GM04503 (cell line): ENCODE data around the gene PLSCR4.

Source experiments
- DNase-seq: peaks from one replicate; pipeline ENCODE4 v3.0.0-alpha.2; 2012; ENCODE audit warnings: low read depth

PLSCR4 gene

DNA sequence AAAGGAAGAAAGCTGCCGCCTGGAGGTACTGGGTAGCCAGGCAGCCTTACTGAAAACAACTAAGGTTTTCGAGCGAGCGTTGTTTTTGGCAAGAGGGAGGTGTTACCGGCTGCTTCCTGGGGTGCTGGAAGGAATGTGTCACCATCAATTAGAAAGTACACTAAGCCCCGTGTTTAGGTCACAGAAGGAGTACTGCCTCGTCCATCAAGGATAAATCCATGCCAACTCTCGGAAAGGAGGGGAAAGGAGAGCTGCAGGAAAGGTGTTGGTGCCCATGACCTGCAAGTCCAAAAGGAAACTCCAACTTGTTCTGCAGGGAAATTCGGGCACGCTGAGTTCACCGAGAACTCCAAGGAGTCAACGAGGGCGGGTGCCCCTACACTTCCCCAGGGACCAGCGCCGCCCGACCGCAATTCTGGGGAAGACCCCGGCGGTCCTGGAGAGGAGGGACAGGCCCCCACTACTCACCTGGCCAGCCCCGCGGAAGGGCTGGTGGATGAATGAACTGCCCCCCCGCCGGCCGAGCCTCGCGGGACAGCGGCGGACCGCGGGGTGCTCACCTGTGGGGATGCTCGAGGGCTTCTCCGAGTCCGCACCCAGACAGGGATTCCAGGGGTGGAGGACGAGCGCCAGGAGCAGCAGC, 90.5 kb downstream of the PLSCR4 start:
- peak; percentile 34 for DNase-seq

DNA sequence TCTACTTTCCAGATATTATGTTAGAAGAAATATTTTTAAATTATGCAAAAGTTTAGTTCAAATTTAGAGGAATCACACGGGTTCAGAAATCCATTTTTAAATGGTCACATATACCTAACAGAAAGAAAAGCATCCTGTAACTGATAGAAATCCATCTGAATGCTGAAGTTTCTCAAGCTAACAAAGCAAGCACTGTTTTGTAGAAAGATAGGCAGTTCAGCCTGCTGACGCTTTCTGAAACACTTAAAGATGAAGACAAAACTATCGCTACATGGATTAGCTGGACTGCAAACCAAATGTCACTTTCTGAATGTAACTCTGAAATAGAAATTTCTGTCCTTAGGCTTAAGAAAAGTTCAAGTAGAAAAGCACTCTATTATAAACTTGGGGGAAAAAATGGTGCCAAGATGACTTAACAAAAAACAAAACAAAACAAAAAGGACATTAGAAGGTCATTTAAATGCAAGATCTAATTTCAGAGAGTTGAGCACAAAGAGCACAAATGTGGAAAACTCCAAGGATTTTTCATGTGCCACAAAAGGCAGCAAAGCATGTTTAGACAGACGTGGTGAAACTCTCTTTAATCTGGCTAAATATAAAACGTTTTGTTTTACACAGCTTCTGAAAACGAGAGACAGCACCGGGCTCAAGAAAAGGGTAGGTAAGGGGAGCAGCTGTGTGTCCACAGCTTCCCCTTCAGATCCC, 91.1 kb downstream of the PLSCR4 start:
- no peak for DNase-seq

DNA sequence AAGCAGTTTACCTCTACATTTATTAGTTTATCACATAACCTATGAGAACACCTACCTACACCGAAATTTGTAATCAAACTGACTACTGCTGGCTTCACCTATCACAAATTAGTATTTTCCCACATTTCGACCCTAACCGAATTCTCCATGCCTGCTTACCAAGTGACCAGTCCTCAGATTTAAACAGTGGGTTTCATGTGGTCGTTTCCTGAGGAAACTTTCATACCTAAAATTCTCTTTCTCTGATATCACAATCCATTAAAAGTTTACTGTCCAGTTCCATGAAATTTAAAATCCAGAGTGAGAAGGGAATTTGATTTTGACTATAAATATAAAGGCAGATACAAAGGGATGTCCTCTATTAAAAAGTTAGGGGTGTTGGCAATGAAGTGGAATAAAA, 91.9 kb downstream of the PLSCR4 start:
- no peak for DNase-seq

- no peak for DNase-seq
Measured at GRCh38 chr3:146157325-146158060, 93.4 kb downstream of the PLSCR4 start.

GRCh38 chr3:146156666-146157314, 94.1 kb downstream of the PLSCR4 start:
- no peak for DNase-seq

GRCh38 chr3:146156095-146156494, 94.8 kb downstream of the PLSCR4 start:
- no peak for DNase-seq

- no peak for DNase-seq
Measured at GRCh38 chr3:146154995-146155394, 95.9 kb downstream of the PLSCR4 start.

- no peak for DNase-seq
Measured at GRCh38 chr3:146154316-146154715, 96.6 kb downstream of the PLSCR4 start.

DNA sequence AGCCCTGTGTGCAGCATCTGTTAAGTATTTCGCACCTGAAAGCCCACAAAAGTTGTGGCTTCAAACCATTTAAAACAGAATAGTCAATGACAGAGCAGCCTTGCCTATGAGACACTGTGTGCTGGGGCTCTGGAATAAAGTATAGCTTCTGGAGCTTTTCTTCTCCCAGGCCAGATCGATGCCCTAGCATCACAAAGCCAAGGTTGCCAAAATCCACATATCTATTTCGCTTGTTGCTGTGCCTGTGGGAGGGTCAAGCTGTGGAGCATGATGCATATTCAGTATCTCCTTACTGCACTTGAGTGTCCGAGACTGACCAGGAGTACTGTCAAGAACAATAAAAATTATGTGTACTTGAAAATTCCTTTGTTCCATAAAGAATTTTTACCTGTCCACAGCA, 97.5 kb downstream of the PLSCR4 start:
- no peak for DNase-seq

- no peak for DNase-seq
Measured at GRCh38 chr3:146152834-146153233, 98.1 kb downstream of the PLSCR4 start.

GRCh38 chr3:146148468-146148931, 102.4 kb downstream of the PLSCR4 start:
- no peak for DNase-seq

DNA sequence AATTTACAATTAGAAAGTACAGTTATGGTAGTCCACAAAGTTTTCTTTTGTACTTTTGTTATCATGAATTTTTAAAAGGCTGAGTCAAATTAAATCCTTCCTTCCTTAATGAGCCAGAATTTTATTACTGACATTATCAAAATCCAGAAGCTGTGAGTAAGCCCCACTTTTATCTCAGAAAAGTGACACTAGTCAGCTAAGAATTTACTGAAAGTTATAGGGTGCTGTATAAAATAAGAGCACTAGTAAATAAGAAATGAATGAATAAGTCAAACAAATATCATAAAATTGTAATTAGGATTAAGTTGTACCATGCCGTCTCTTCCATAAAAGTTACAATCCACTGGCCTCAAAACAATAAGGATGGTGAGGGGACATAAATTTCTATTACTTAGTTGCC, 105.3 kb downstream of the PLSCR4 start:
- DNase-seq = no peak

- DNase-seq = no peak
Measured at GRCh38 chr3:146142757-146143156, 108.1 kb downstream of the PLSCR4 start.
